ENCODE results near the gene TDRD3.

GRCh38 chr13:60386250-60386649 lies 10.8 kb upstream of the TDRD3 start:
- TF ChIP-seq CTCF (IDR thresholded peaks at IDR 0.05) = no peak
- TF ChIP-seq ZFX (IDR thresholded peaks at IDR 0.05; ENCODE audit: borderline replicate concordance) = no peak

Data from 22Rv1 (cell line).